Left renal pelvis (tissue), 4 donors: Measurements from ENCODE around the gene METTL14. TPM values are rescaled to one million over a fixed set of nuclear protein-coding genes. Genes with fewer than 3 reads are reported as not detected.

Source experiments
- DNase-seq, 4 donors: peaks; one replicate each; pipeline ENCODE4 v3.0.0-alpha.2; 2013; ENCODE audit warnings: low read depth in 4 of 4, low spot score in 3 of 4
- polyA plus RNA-seq, 4 donors: library from polyadenylated mRNA; unstranded; fragments of 120-200 nt; gene quantifications; one replicate each; pipeline ENCODE4 v1.2.1, GENCODE V29; 2013; ENCODE audit not compliant: insufficient read length in 4 of 4

METTL14 gene
- polyA plus RNA-seq, 4 donors: 46.2 to 81.3 (median 60.2) TPM

DNA sequence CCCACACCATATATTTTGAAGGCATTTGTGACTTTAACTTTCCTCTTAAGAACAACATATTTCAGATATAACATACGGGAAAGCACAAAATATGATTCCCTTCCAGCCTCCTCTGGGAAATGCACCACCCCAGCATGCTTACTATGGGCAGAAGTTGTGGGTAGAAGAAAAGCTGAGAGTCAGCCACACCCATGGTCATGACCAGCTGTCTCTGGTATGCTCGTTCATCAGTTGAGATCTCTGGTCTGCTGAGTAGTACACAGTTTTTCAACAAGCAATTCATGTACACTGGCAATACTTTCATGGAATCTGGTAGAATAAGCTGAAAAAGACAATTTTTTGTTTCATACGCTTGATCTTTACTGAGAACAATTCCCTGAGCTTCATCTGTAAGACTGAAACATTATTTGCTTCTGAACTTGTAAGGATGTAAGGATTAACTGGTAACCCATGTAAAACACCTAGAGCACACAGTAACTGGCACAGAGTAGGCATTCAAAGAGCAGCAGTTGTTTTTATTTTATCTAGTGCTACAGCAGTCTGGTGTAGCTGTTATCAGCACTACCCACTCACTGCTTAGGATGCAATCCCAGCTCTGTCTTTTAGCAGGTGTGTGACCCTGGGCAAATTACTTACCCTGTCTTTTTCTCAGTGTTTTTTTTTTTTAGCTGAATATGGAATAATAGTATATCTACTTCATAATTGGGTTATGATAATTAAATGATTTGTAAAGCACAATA, 47.6 kb downstream of the METTL14 start:
- DNase-seq: no peak

DNA sequence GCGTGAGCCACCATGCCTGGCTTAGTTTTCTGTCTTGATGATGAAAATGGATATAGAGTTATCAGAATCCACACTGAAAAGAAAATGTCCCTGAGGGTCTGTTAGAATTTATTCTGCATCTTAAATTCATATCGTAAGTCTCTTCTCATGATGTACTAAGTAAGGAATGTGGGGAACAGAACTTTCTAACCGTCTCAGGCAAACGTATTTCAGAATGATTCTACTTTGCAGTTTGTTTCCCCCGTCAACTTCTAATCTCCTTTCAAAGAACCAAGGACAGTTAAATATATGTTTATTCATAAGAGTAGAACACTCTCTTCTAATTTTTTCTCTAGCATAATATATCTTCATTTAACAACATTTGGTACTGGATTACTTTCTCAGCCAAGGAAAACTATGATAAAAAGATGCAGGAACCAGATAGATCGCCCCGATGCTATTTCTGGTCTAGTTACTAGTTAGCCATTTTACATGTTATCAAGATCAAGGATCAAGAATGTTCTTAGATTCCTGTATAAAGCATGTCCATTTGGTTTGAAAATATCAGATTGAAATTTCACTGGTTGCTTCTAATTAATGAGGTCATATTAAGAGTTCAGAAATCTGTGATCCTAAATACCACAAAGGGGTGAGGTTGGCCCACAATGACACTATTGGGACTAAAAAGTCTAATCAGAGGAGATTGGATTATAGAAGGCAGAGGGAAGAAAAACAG, 49.5 kb downstream of the METTL14 start:
- DNase-seq: no peak

DNA sequence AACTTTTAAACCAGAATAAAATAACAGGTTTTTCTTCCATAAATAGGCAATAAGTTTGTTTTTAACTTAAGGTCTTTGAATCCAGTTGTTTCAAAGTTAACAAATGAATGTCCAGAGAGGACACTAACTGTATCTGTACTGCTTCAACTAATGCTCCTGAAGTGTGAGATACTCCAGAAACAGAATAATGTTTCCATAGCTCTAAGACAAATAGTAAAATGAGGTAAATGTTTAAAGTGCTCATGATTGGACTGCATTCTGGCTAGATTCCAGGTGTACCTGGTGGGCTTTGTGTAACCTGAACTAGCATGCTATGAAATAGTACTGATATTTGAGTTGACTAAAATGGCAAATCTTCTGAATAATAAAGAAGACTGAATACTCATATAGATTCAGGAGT, 51.7 kb downstream of the METTL14 start:
- DNase-seq: no peak

DNA sequence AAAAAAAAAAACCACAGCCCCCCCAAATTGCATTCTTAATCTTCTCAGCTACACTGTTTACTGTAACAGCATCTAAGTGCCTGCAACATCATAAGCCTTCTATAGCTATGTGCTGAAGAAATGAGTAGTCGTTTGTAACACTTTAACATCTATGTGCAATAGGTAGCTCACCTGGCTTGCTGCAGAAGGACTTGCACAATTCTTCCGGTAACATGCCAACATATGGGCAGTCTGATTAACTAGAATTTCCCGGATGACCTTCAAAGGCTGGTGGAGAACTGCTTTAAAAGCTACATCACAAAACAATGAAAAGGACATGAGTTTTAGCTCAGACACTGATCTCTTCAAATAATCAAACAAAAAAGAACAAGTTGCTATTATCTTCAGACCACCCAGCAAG, 52.9 kb downstream of the METTL14 start:
- DNase-seq: no peak

DNA sequence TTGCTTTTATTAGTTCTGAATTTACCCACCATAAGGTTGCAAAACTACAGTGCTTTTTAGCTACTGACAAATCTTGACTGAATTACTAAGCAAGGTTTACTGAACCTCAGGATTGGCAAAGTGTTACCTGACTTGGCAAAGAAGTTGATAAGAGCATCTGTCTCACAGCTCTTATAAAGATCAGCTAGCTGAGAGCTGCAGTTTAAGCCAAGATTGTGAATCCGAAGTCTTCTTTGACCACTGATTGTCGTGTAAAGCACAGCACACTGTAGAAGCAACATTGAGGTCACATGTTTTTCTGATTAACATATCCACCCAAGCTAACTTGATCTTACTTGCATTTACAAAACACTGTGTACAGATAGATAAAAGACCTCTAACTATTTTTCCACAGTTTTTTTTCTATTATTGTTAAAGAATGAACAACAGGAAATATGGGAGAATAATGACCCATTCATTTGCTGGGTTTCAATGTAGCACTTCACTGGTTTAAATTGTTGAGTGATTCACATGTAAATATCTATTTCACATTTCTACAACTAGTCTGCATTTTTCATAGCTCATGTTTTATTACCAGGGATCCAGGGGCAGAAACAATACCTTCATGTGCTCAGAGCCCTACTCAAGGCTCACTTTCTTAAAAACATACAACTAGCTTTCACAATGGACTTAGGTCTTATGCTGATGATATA, 54.0 kb downstream of the METTL14 start:
- no peak for DNase-seq

GRCh38 chr4:118740869-118741268, 55.7 kb downstream of the METTL14 start:
- no peak for DNase-seq

DNA sequence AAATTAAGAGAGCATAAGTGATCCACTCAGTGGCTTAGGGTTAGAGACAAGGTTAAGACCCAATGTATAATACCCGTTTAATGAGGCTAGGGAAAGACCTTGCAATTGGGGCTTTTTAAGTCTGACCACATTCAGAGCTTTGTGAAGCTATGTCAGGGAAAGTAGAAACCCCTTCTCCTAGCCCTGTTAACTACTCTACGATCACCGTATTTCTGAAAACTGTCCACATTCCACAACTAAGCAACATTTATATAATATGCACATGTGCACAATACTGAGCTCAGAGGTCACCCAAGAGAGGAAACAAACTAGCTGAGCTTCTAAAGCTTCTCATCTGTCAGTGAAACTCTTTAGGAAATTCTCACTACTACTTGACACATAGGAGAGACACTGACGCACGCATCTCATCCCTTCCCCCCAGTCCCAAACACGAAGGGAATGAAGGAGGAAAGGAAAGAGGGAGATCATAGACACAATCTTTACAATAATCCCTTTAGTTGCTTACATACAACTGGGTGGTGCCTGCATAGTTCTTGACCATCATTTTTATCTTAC, 56.2 kb downstream of the METTL14 start:
- DNase-seq: no peak

- no peak for DNase-seq
Observed at GRCh38 chr4:118742050-118742449, 56.9 kb downstream of the METTL14 start.

DNA sequence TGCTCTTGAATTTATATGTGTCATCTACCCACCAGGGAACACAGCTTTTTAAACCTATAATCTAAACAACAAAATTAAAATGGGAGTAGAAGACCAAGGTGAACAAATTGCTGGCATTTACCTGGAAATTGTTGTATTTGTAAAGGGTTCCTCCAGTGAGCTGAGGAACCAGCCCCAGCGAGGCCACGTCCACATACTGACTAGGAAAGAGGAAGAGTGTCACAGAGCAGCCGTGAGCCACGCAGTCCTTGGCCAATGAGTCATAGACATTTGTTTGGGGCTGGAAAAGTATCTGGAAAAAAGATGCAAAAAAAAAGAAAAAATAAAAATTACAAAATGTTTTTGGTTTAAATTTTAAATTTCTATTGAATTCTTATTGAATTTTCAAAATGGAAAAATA, 58.7 kb downstream of the METTL14 start:
- DNase-seq: no peak

DNA sequence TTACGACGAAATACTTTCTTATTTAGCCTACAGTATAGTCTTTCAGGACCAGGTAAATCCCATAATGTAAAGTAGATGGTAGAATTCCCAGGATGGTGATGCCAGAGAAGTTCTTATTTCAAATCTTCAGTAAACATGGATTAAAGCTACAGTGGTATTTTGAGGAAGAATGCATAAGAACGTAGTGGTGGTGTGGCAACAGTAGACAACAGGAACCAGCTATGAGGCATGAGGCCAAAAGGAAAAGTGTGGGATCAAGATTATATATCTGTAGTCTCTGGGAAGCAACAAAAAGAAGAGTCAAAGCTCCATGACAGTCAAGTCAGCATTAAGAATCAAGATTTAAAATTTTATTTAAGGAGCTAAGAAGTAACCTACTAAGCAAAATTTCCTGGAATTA, 60.2 kb downstream of the METTL14 start:
- DNase-seq: no peak

DNA sequence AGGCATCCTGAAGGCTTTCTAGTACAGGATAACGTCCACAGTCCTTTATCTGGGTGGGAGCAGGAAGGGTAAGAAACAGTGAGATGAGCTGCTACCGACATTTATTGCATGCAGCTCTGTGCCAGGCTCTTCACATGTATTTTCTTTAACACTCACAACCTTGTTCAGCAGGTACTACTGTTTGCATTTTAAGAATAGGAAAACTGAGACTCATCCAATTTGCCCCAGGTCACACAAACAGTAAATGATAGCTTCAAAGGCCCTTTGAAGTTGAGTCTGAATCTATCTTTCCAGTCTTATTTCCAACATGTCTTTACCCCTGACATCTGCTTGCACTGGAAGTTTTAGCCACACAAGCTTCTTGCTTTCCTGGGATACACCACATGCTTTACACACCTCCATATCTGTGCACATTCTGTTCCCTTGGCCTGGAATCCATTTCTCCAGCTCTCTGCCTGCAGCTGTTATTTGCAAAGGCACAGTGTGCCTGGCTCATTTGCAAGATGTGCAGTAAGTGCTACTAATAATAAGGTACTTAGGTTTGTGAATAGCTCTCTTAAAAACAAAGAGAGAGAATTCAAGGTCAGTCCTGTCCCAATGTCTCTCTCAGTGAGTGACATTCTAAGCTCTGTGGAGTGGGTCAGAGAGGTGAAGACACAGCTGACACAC, 61.2 kb downstream of the METTL14 start:
- DNase-seq: no peak

- no peak for DNase-seq
Observed at GRCh38 chr4:118749347-118749988, 64.3 kb downstream of the METTL14 start.

- no peak for DNase-seq
Observed at GRCh38 chr4:118751629-118752323, 66.6 kb downstream of the METTL14 start.

DNA sequence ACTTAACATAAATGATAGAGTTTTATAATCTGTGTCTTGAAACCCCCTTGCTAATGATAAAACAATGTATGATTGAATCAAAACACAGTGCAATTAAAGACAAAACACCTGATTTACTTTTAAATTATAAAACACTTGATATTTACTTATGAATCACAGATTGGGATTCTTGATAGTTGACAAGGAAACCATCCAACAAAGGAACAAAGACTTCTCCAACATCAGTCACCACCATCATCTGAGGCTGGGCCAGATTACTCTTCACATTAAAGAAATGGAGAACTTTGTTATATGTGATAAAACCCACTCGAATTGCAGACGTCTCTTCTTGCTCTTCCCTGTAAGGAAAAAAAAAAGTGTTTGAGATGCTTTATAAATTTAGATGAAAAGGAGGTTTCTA, 67.4 kb downstream of the METTL14 start:
- DNase-seq: no peak

DNA sequence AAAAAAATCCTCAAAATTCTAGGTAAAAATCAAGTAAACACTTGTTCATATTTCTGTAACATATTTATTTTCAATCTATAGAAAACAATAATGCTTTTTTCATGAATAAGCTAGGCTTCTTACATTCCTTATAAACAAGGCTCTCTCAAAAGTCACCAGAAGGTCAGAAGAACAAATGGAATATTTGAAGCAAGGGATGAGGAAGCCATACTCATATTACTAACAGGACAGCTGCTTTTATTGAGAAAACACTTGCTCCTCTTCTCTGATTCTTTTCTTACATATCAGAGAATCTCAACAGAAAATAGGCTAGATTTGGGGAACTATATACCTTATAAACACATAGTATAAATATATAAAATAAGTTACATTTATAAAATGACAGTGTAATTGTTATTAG, 67.9 kb downstream of the METTL14 start:
- DNase-seq: no peak

GRCh38 chr4:118753685-118754084, 68.5 kb downstream of the METTL14 start:
- DNase-seq: no peak

GRCh38 chr4:118754890-118755289, 69.7 kb downstream of the METTL14 start:
- DNase-seq: no peak

GRCh38 chr4:118755438-118756226, 70.4 kb downstream of the METTL14 start:
- DNase-seq: no peak

- DNase-seq: no peak
Observed at GRCh38 chr4:118756429-118756828, 71.2 kb downstream of the METTL14 start.
